Caki2 (cell line): Measurements from ENCODE around the gene ZNF774. TPM values are rescaled to one million over a fixed set of nuclear protein-coding genes. Genes with fewer than 3 reads are reported as not detected.
A peak's percentile ranks its signal among the peaks of the same experiment; 100 is the strongest.
"Not testable (repeated sequence)": the region's sequence is repeated elsewhere in the genome, so short reads cannot be mapped to it uniquely, and the experiment has no call there.

ENCODE experiments used
- DNase-seq: peaks from one replicate; pipeline ENCODE4 v3.0.0-alpha.2; 2015; ENCODE audit warnings: low read depth
- in situ Hi-C: cut with HindIII; loops from 2 replicates; pipeline ENCODE4 v1.10.0; 2016; ENCODE audit warnings: low sequenced_read_pairs, low pct_unique_long_range_greater_than_20kb, mixed read lengths
- total RNA-seq: library from RNA; depleted of rRNA; stranded (reverse); fragments of >200 nt; shearing (Covaris generic); gene quantifications from 2 replicates; pipeline ENCODE4 v1.2.3, GENCODE V29; 2014; ENCODE audit warnings: low replicate concordance

Gene ZNF774
- total RNA-seq, 1 experiment from 2014 or later, result 3.7 TPM

GRCh38 chr15:90340345-90340744, 11.7 kb upstream of the ZNF774 start:
- in situ Hi-C loops, result no loop called here
- DNase-seq, result no peak

GRCh38 chr15:90343302-90343790, 8.7 kb upstream of the ZNF774 start:
- DNase-seq, result no peak
- in situ Hi-C loops, result no loop called here

- DNase-seq, result no peak
- in situ Hi-C loops, result no loop called here
These were observed 7.4 kb upstream of the ZNF774 start for GRCh38 chr15:90344662-90345061.

GRCh38 chr15:90345857-90346256, 6.2 kb upstream of the ZNF774 start:
- no peak for DNase-seq
- in situ Hi-C loops, result no loop called here

- DNase-seq, in situ Hi-C loops: not testable (repeated sequence)
These were observed 4.5 kb upstream of the ZNF774 start for GRCh38 chr15:90347431-90348065.

GRCh38 chr15:90348456-90348855, 3.6 kb upstream of the ZNF774 start:
- in situ Hi-C loops, result no loop called here

GRCh38 chr15:90349072-90349471, 3.0 kb upstream of the ZNF774 start:
- in situ Hi-C loops, result no loop called here
- DNase-seq, result no peak

More at GRCh38 chr15:90348456-90348855, 3.6 kb upstream of the ZNF774 start:
- no peak for DNase-seq

GRCh38 chr15:90349821-90350220, 2.3 kb upstream of the ZNF774 start:
- in situ Hi-C loops, result no loop called here
- DNase-seq, result no peak

- in situ Hi-C loops, result no loop called here
- DNase-seq, result no peak
These were observed 491 bp upstream of the ZNF774 start for GRCh38 chr15:90351479-90352106.

GRCh38 chr15:90354986-90355385, 2.9 kb downstream of the ZNF774 start:
- in situ Hi-C loops, result no loop called here
- DNase-seq, result no peak

- in situ Hi-C loops, result no loop called here
These were observed 6.3 kb downstream of the ZNF774 start for GRCh38 chr15:90358124-90359033.

GRCh38 chr15:90360746-90361145, 8.7 kb downstream of the ZNF774 start:
- in situ Hi-C loops, result no loop called here
- no peak for DNase-seq

More at GRCh38 chr15:90358124-90359033, 6.3 kb downstream of the ZNF774 start:
- DNase-seq, result peak; percentile 26

- in situ Hi-C loops, result no loop called here
- DNase-seq, result peak; percentile 69
These were observed 10.8 kb downstream of the ZNF774 start for GRCh38 chr15:90362936-90363212.

- in situ Hi-C loops, result no loop called here
- peak; percentile 79 for DNase-seq
These were observed 12.2 kb downstream of the ZNF774 start for GRCh38 chr15:90364251-90364650.

- in situ Hi-C loops, result no loop called here
- no peak for DNase-seq
These were observed 13.5 kb downstream of the ZNF774 start for GRCh38 chr15:90365414-90366055.

- DNase-seq, result no peak
- in situ Hi-C loops, result no loop called here
These were observed 15.5 kb downstream of the ZNF774 start for GRCh38 chr15:90367576-90367975.

- no peak for DNase-seq
- in situ Hi-C loops, result no loop called here
These were observed 23.0 kb downstream of the ZNF774 start for GRCh38 chr15:90375071-90375470.

- in situ Hi-C loops, result no loop called here
- no peak for DNase-seq
These were observed 24.7 kb downstream of the ZNF774 start for GRCh38 chr15:90376789-90377188.

GRCh38 chr15:90379263-90379662, 27.2 kb downstream of the ZNF774 start:
- in situ Hi-C loops, result no loop called here
- DNase-seq, result no peak
